Sigmoid colon (tissue), 7 donors: ENCODE measurements around the gene SERTAD2. TPM values are rescaled to one million over a fixed set of nuclear protein-coding genes. Genes with fewer than 3 reads are reported as not detected.
A peak's percentile ranks its signal among the peaks of the same experiment; 100 is the strongest.

Experiments used
- DNase-seq: peaks from one replicate; pipeline ENCODE4 v3.0.0-alpha.2; 2019
- H3K27ac ChIP-seq, 4 donors: fragments of 200-600 bp; sonication (generic); one replicate each; pipeline ENCODE4 v1.5.1; 2016 to 2019; ENCODE audit warnings: mild to moderate bottlenecking in 1 of 4
- H3K27me3 ChIP-seq, 3 donors: fragments of 200-600 bp; sonication (generic); one replicate each; pipeline ENCODE4 v1.5.1; 2019; ENCODE audit warnings: mild to moderate bottlenecking in 1 of 3
- H3K36me3 ChIP-seq, 4 donors: fragments of 200-600 bp; sonication (generic); one replicate each; pipeline ENCODE4 v1.5.1; 2016 to 2019
- H3K4me1 ChIP-seq, 4 donors: fragments of 200-600 bp; sonication (generic); one replicate each; pipeline ENCODE4 v1.5.1; 2017 to 2019
- H3K4me3 ChIP-seq, 4 donors: fragments of 200-600 bp; sonication (generic); one replicate each; pipeline ENCODE4 v1.5.1; 2017 to 2019; ENCODE audit warnings: mild to moderate bottlenecking in 2 of 4, moderate library complexity in 1 of 4
- H3K9me3 ChIP-seq, 4 donors: fragments of 200-600 bp in 3 of 4; sonication (generic) in 3 of 4; one replicate each; pipeline versions ENCODE4 v1.5.1 to v1.6.1; 2013 to 2019
- CTCF ChIP-seq, 4 experiments: fragments of 450-650 bp in 3 of 4; fragments of 200-600 bp in 1 of 4; IDR thresholded peaks; one replicate each; pipeline ENCODE4 v1.5.1; 2016 to 2019; ENCODE audit warnings: antibody characterized with exemption in 4 of 4, mild to moderate bottlenecking in 3 of 4, moderate library complexity in 2 of 4
- EP300 ChIP-seq, 4 donors: sonication (generic); formaldehyde crosslinking; IDR thresholded peaks; one replicate each; pipeline ENCODE4 v1.6.1; 2017; ENCODE audit warnings: antibody characterized with exemption in 4 of 4
- POLR2A ChIP-seq, 2 donors: fragments of 450-650 bp; IDR thresholded peaks; one replicate each; pipeline ENCODE4 v1.6.1; 2016; ENCODE audit warnings: antibody characterized with exemption in 2 of 2, mild to moderate bottlenecking in 2 of 2, moderate library complexity in 2 of 2
- POLR2AphosphoS5 ChIP-seq, 4 donors: sonication (generic); formaldehyde crosslinking; IDR thresholded peaks; one replicate each; pipeline ENCODE4 v1.6.1; 2017; ENCODE audit warnings: antibody characterized with exemption in 4 of 4
- WGBS, 2 donors: extraction: QIAGEN DNeasy Blood & Tissue Kit; methylation state at CpG; one replicate each; pipeline ENCODE4 v1.1.7; 2013; 5-methylcytosine and 5-hydroxymethylcytosine counted together
- intact Hi-C: fragments of 100-400 bp; cut with DNase I; formaldehyde crosslinking; loops from one replicate; pipeline ENCODE4 v1.15.1; 2023
- polyA plus RNA-seq, 3 donors: library from polyadenylated mRNA; stranded (reverse); fragments of 200-250 nt; gene quantifications; one replicate each; pipeline ENCODE4 v1.2.3, GENCODE V29; 2013
- total RNA-seq, 4 donors: library from RNA; depleted of rRNA; stranded (reverse); fragments of >200 nt; gene quantifications; one replicate each; pipeline ENCODE4 v1.1.0, GENCODE V29; 2016
- donor health status: healthy with polysubstance abuse.
- donor health status: Bipolar disorder and iron deficiency.
- donor health status: healthy.

The SERTAD2 gene
- total and polyA plus RNA-seq, 7 donors, result 6.9 to 14.3 (median 9.1) TPM

- Histone ChIP-seq H3K27ac (no peak overlapping the region), H3K4me3 (no peak overlapping the region), H3K27me3 (no peaks in the 10 kb centered on the region), H3K4me1 (peaks cover 0 to 6% (median 2%) of the 10 kb centered on the region in 4 donors), H3K9me3 (no peaks in the 10 kb centered on the region), H3K36me3 (peaks cover 0 to 63% (median 15%) of the 10 kb centered on the region in 4 donors)
- DNase-seq, result no peak
- intact Hi-C loops, result loop anchor here (1.0 to 5.0 kb wide), 3 partner anchors 55 to 287 kb away; no protein-coding TSS in a partner anchor
- TF ChIP-seq EP300 (IDR thresholded peaks at IDR 0.05) (no peak), CTCF (IDR thresholded peaks at IDR 0.05) (no peak), POLR2AphosphoS5 (IDR thresholded peaks at IDR 0.05) (no peak), POLR2A (IDR thresholded peaks at IDR 0.05) (no peak)
Measured at GRCh38 chr2:64587561-64587960, 66.2 kb downstream of the SERTAD2 start.

- Histone ChIP-seq H3K27ac (no peak overlapping the region), H3K4me1 (peaks cover 0 to 6% (median 2%) of the 10 kb centered on the region in 4 donors), H3K4me3 (no peak overlapping the region), H3K27me3 (no peaks in the 10 kb centered on the region), H3K36me3 (peaks cover 0 to 62% (median 13%) of the 10 kb centered on the region in 4 donors), H3K9me3 (no peaks in the 10 kb centered on the region)
- TF ChIP-seq CTCF (IDR thresholded peaks at IDR 0.05) (peak; percentile 33 to 60 (median 54)), EP300 (IDR thresholded peaks at IDR 0.05) (no peak), POLR2AphosphoS5 (IDR thresholded peaks at IDR 0.05) (no peak), POLR2A (IDR thresholded peaks at IDR 0.05) (no peak)
- no peak for DNase-seq
- intact Hi-C loops, result loop anchor here (1.0 to 5.0 kb wide), 3 partner anchors 55 to 288 kb away; no protein-coding TSS in a partner anchor
- WGBS, 2 donors, result 60 to 67% methylated on average over 6 of the region's 6 CpGs
Measured at GRCh38 chr2:64586883-64587481, 66.7 kb downstream of the SERTAD2 start.

GRCh38 chr2:64586054-64586453 lies 67.7 kb downstream of the SERTAD2 start:
- peaks cover 0 to 55% (median 10%) of the 10 kb centered on the region in 4 donors for H3K36me3 ChIP-seq
- H3K27me3 ChIP-seq, result no peaks in the 10 kb centered on the region
- no peaks in the 10 kb centered on the region for H3K9me3 ChIP-seq
- no peak for DNase-seq
- intact Hi-C loops, result loop anchor here (2.0 to 5.0 kb wide), 2 partner anchors 56 to 289 kb away; no protein-coding TSS in a partner anchor
- WGBS, 2 donors, result 74 to 80% methylated on average over 4 of the region's 4 CpGs
- peaks cover 0 to 6% (median 2%) of the 10 kb centered on the region in 4 donors for H3K4me1 ChIP-seq
- no peak overlapping the region for H3K27ac ChIP-seq
- no peak overlapping the region for H3K4me3 ChIP-seq
- no peak for TF ChIP-seq CTCF (IDR thresholded peaks at IDR 0.05)
- no peak for TF ChIP-seq POLR2A (IDR thresholded peaks at IDR 0.05)
- no peak for TF ChIP-seq EP300 (IDR thresholded peaks at IDR 0.05)
- TF ChIP-seq POLR2AphosphoS5 (IDR thresholded peaks at IDR 0.05), result no peak

- TF ChIP-seq POLR2AphosphoS5 (IDR thresholded peaks at IDR 0.05), result no peak
- TF ChIP-seq POLR2A (IDR thresholded peaks at IDR 0.05), result no peak
- no peak for TF ChIP-seq CTCF (IDR thresholded peaks at IDR 0.05)
- TF ChIP-seq EP300 (IDR thresholded peaks at IDR 0.05), result no peak
- Histone ChIP-seq H3K27ac (no peak overlapping the region), H3K4me3 (no peak overlapping the region), H3K4me1 (peaks cover 0 to 6% (median 2%) of the 10 kb centered on the region in 4 donors), H3K9me3 (no peaks in the 10 kb centered on the region), H3K27me3 (no peaks in the 10 kb centered on the region), H3K36me3 (peaks cover 0 to 52% (median 8%) of the 10 kb centered on the region in 4 donors)
- no peak for DNase-seq
- WGBS, 2 donors, result 66 to 80% methylated on average over 5 of the region's 5 CpGs
- intact Hi-C loops, result no loop called here
Measured at GRCh38 chr2:64582774-64583340, 70.9 kb downstream of the SERTAD2 start.
